ENCODE data around the gene SYVN1. TPM values are rescaled to one million over a fixed set of nuclear protein-coding genes. Genes with fewer than 3 reads are reported as not detected.

Gene SYVN1
- total RNA-seq, 1 donor from 2014 or later: 69.0 TPM

DNA sequence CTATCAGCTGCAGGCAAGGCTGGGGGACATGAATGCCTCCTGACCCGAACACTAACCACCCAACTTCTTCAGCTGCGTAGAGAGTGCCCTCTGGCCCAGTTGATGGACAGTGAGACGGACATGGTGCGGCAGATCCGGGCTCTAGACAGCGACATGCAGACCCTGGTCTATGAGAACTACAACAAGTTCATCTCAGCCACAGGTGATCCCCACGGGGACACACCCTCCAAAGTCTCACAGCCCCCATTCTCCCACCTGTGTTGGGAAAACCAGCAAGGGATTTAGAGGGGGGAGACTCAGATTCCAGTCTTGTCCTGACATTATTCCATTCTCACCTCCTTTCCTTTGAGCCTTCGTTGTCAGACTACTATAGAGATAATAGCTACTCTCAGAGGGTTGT, 37.4 kb downstream of the SYVN1 start:
- ATAC-seq (no peak), DNase-seq (no peak)
- Histone ChIP-seq H3K9me3 (no peaks in the 10 kb centered on the region), H3K36me3 (peaks cover 12% of the 10 kb centered on the region), H3K4me3 (peak overlapping the region; percentile 90), H3K27ac (peak overlapping the region; percentile 94), H3K4me1 (peaks cover 8% of the 10 kb centered on the region), H3K27me3 (no peaks in the 10 kb centered on the region)
- no peak for TF ChIP-seq CTCF (IDR thresholded peaks at IDR 0.05)
- intact Hi-C loops (cut with DNase I): no loop called here

DNA sequence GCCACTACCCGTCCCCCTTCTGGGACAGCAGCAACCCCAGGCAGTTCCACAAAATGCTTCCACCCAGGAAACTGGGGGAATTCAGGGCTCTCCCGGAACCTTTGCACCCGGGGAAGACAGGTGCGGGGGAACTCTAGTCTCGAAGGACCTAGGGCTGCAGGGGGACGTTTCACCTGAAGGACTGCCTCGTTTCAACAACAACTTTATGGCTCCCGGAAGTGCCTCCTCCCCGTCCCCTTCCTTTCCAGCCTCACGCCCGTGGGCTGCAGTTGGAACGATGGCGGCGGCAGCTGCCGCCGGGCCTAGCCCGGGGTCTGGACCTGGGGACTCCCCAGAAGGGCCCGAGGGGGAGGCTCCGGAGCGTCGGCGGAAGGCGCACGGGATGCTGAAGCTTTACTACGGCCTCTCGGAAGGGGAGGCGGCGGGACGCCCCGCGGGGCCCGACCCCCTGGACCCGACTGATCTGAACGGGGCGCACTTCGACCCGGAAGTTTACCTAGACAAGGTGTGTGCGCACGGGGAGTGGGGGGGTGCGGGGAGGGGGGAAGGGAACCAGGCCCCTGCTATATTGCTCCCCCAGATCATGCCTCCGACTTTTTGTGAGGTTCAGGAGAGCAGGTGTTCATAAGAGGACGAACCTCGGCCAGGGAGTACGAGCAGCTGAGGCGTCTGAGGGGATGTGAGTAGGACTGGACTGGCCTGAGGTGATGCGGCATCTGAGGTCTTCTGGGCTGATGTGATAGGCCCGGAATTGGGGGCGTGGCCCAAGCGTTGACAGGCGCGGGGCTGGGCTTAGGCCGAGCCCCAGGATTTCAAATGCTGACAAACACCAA, 38.1 kb downstream of the SYVN1 start, which contains the start of gene VPS51:
Gene VPS51, plus strand, starts transcription at position 241 of the 833 bp plus-strand sequence. Its CDS starts 37 bp downstream, at position 278.
- ATAC-seq (peak; percentile 96), DNase-seq (peak; percentile 94)
- H3K27ac ChIP-seq: peak within 1 kb of the TSS; percentile 94
- no peaks in the 10 kb centered on the region for H3K27me3 ChIP-seq
- peaks cover 8% of the 10 kb centered on the region for H3K4me1 ChIP-seq
- H3K4me3 ChIP-seq: peak within 1 kb of the TSS; percentile 90
- no peaks in the 10 kb centered on the region for H3K9me3 ChIP-seq
- no peak for TF ChIP-seq CTCF (IDR thresholded peaks at IDR 0.05)
- intact Hi-C loops (cut with DNase I): no loop called here
- peaks cover 12% of the 10 kb centered on the region for H3K36me3 ChIP-seq

DNA sequence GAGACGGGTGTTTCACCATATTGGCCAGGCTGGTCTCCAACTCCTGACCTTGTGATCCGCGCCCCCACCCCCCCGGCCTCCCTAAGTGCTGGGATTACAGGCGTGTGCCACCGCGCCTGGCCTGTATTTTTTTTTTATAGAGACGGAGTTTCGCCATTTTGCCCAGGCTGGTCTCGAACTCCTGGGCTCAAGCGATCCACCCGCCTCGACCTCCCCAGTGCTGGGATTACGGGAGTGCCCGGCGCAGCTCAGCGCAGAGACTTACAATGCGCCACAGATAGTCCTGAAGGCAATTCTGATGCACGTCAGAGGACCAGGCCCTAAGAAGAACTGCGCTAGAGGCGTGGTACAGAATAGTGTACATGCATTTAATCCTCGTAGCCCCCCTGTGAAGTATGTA, 38.9 kb downstream of the SYVN1 start:
- peaks cover 8% of the 10 kb centered on the region for H3K4me1 ChIP-seq
- no peaks in the 10 kb centered on the region for H3K9me3 ChIP-seq
- H3K4me3 ChIP-seq: peak overlapping the region; percentile 90
- peak overlapping the region; percentile 94 for H3K27ac ChIP-seq
- H3K27me3 ChIP-seq: no peaks in the 10 kb centered on the region
- no peak for ATAC-seq
- peaks cover 12% of the 10 kb centered on the region for H3K36me3 ChIP-seq
- intact Hi-C loops (cut with DNase I): no loop called here
- DNase-seq: no peak
- no peak for TF ChIP-seq CTCF (IDR thresholded peaks at IDR 0.05)

DNA sequence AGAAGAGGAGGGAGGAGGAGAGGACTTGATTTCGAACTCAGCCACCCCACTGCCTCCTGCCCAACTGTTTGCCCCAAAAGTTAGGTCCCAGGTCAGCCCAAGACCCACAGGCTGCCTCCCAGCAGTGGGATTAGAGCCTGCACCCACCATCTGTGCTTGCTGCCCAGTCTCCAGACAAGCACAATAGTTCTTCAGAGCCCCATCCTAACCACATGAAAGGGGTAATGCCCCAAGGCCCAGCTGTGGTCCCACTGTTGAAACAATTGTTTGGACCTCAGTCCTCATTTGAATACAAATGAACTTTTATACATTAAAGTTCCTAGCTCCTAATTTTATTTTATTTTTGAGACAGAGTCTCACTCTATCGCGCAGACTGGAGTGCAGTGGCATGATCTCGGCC, 43.7 kb downstream of the SYVN1 start:
- Histone ChIP-seq H3K36me3 (peaks cover 38% of the 10 kb centered on the region), H3K27ac (no peak overlapping the region), H3K4me3 (no peak overlapping the region), H3K9me3 (no peaks in the 10 kb centered on the region), H3K27me3 (no peaks in the 10 kb centered on the region), H3K4me1 (no peaks in the 10 kb centered on the region)
- intact Hi-C loops (cut with DNase I): no loop called here
- no peak for DNase-seq
- ATAC-seq: no peak
- no peak for TF ChIP-seq CTCF (IDR thresholded peaks at IDR 0.05)

GRCh38 chr11:65089621-65090020, 44.7 kb downstream of the SYVN1 start:
- Histone ChIP-seq H3K27ac (no peak overlapping the region), H3K4me3 (no peak overlapping the region), H3K9me3 (no peaks in the 10 kb centered on the region), H3K36me3 (peaks cover 44% of the 10 kb centered on the region), H3K27me3 (no peaks in the 10 kb centered on the region), H3K4me1 (peaks cover 6% of the 10 kb centered on the region)
- TF ChIP-seq CTCF (IDR thresholded peaks at IDR 0.05): no peak
- DNase-seq (no peak), ATAC-seq (no peak)
- intact Hi-C loops (cut with DNase I): no loop called here
